ENCODE measurements around the gene EML5.

DNA sequence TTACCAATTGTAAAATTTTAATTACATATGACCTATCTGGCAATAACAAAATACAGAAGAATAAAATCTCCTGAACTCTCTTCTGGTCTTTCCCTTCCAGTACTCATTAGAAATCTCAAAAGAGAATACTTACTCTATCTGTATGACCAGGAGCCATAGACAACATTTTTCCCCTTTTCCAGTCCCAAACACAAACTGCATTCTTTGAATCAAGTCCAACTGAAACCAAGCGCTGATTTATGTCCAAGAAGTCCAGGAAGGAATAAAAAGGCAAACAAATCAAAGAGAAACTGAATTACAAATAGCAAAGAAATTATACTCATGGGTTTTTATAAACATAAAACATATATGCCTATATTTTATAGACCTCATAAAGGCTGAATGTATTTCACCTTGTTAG, 46.7 kb downstream of the EML5 start:
- no peak for TF ChIP-seq POLR2AphosphoS5 (IDR thresholded peaks at IDR 0.05; ENCODE audit: borderline replicate concordance, low read depth, low read length)
- TF ChIP-seq EZH2 (IDR thresholded peaks at IDR 0.05), result no peak
- no peak for TF ChIP-seq FOXP2 (optimal IDR thresholded peaks at IDR 0.05; ENCODE audit: control extremely low read depth, extremely low read length, insufficient read depth)
